ENCODE data around the gene COL6A5. TPM values are rescaled to one million over a fixed set of nuclear protein-coding genes. Genes with fewer than 3 reads are reported as not detected.

The COL6A5 gene
- total and polyA plus RNA-seq, 2 experiments from 2014 or later, result 0.03 to 0.05 TPM

GRCh38 chr3:130488769-130489450 is 143.4 kb downstream of the COL6A5 start (continued):
- no peak for TF ChIP-seq ZNF114 (CRISPR knock-in tag; IDR thresholded peaks at IDR 0.05)
- TF ChIP-seq EZH2 (IDR thresholded peaks at IDR 0.05; ENCODE audit: low read depth, unreplicated experiment), result no peak
- TF ChIP-seq CTCF (conservative IDR thresholded peaks at IDR 0.05; ENCODE audit: low read depth in 2 of 2), result no peak

- Mint-ChIP-seq H3K36me3 (ENCODE audit: low read depth) (no peaks in the 10 kb centered on the region), H3K27me3 (ENCODE audit: insufficient read depth, low read depth, poor library complexity) (no peaks in the 10 kb centered on the region), H3K4me3 (no peak overlapping the region), H3K27ac (no peak overlapping the region), H3K4me1 (peaks cover 5% of the 10 kb centered on the region; the same call in 2 of the 3 replicates), H3K9me3 (no peaks in the 10 kb centered on the region)
- TF ChIP-seq POLR2AphosphoS5 (IDR thresholded peaks at IDR 0.05; ENCODE audit: low read depth), result no peak
- no peak for TF ChIP-seq ZNF114 (CRISPR knock-in tag; IDR thresholded peaks at IDR 0.05)
- no peak for TF ChIP-seq CTCF (conservative IDR thresholded peaks at IDR 0.05; ENCODE audit: low read depth in 2 of 2)
- no peak for TF ChIP-seq ZNF462 (CRISPR knock-in tag; IDR thresholded peaks at IDR 0.05)
- TF ChIP-seq STAT1 (IDR thresholded peaks at IDR 0.05; ENCODE audit: unreplicated experiment), result no peak
- DNase-seq (ENCODE audit: low spot score) (no peak), ATAC-seq (no peak)
- Histone ChIP-seq H3K4me2 (no peak overlapping the region), H3K9me2 (ENCODE audit: insufficient read depth) (no peaks in the 10 kb centered on the region), H2AFZ (no peak overlapping the region), H3K4me3 (no peak overlapping the region), H3K79me2 (replicated peaks; ENCODE audit: insufficient read depth) (no peaks in the 10 kb centered on the region), H3K36me3 (ENCODE audit: insufficient read depth) (no peaks in the 10 kb centered on the region), H3K27me3 (ENCODE audit: insufficient read depth) (no peaks in the 10 kb centered on the region), H3F3A (replicated peaks; ENCODE audit: low read depth) (no peaks in the 10 kb centered on the region), H3K27ac (ENCODE audit: low read depth) (no peak overlapping the region), H3K4me1 (ENCODE audit: insufficient read depth) (no peaks in the 10 kb centered on the region), H4K20me1 (replicated peaks; ENCODE audit: insufficient read depth) (no peaks in the 10 kb centered on the region)
Observed at GRCh38 chr3:130490241-130490640, 144.8 kb downstream of the COL6A5 start.
